Progenitor cell of endocrine pancreas (in vitro differentiated cells): ENCODE measurements around the gene DNAH14. TPM values are rescaled to one million over a fixed set of nuclear protein-coding genes. Genes with fewer than 3 reads are reported as not detected.

Source experiments
- DNase-seq: peaks from one replicate; pipeline ENCODE4 v3.0.0; 2021; ENCODE audit warnings: low spot score; ENCODE audit not compliant: unreplicated experiment
- H3K27ac Mint-ChIP-seq: 2 replicates; pipeline ENCODE4 v1.8.0; 2021; ENCODE audit warnings: mild to moderate bottlenecking, moderate library complexity, mixed read lengths
- H3K27me3 Mint-ChIP-seq: 2 replicates; pipeline ENCODE4 v1.8.0; 2021; ENCODE audit warnings: mixed read lengths
- H3K36me3 Mint-ChIP-seq: 2 replicates; pipeline ENCODE4 v1.8.0; 2022; ENCODE audit warnings: mixed read lengths; ENCODE audit not compliant: insufficient read depth
- H3K4me1 Mint-ChIP-seq: 2 replicates; pipeline ENCODE4 v1.8.0; 2021; ENCODE audit warnings: low read depth, mixed read lengths
- H3K4me3 Mint-ChIP-seq: 2 replicates; pipeline ENCODE4 v1.8.0; 2021; ENCODE audit warnings: low read depth, mild to moderate bottlenecking, moderate library complexity, mixed read lengths
- H3K9me3 Mint-ChIP-seq: 2 replicates; pipeline ENCODE4 v1.8.0; 2021; ENCODE audit warnings: low read depth, mixed read lengths
- total RNA-seq: library from RNA; stranded (reverse); gene quantifications from 2 replicates; pipeline ENCODE4 v1.2.1, GENCODE V29; 2021
- TF ChIP-seq, protein P1 (sequence below): fragments of 200-600 bp; sonication (generic); IDR thresholded peaks from one replicate; pipeline ENCODE4 v1.5.0; 2021; ENCODE audit warnings: antibody characterized with exemption, mild to moderate bottlenecking; ENCODE audit not compliant: unreplicated experiment

Gene DNAH14
- total RNA-seq, 1 donor from 2014 or later: 71.7 TPM

DNA sequence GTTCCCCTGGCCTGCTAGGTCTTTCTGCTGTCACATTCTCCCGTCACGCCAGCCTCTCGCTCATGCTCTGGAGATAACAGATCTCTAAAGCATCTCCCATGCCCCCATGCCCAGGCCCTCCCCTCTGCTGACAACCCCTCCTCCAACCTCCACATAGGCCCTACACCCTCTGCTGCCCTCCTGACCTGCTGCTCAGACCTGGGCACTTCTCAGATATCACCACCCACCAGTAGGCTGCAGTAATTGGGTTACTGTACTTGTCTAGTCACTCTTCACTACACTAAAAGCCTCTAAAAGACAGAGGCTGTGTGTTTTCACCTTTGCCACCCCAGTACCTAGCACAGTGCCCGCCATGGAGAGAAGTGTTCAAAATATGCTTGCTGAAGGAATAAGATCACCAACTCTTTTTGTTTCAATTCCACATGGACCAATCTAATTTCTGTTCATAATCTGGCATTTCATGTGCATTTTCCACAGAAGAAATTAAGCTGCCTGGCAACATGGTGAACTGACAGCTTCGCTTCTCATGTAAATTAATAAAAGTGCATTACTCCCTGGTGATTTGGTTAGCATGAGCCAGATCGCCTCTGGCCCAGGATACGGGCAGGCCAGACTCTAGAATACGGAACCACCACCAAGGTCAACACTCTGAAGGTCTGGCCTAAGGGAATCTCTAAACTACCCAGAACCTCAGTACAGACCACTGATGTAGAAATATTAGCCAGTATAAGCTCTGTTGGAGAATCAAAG, 477.7 kb downstream of the DNAH14 start:
- no peak for DNase-seq
- Mint-ChIP-seq H3K4me3 (no peak overlapping the region), H3K27me3 (no peaks in the 10 kb centered on the region), H3K9me3 (no peaks in the 10 kb centered on the region), H3K4me1 (peaks cover 24% of the 10 kb centered on the region), H3K36me3 (peaks cover 46% of the 10 kb centered on the region), H3K27ac (peak overlapping the region; percentile 45)
- TF ChIP-seq, protein P1, sequence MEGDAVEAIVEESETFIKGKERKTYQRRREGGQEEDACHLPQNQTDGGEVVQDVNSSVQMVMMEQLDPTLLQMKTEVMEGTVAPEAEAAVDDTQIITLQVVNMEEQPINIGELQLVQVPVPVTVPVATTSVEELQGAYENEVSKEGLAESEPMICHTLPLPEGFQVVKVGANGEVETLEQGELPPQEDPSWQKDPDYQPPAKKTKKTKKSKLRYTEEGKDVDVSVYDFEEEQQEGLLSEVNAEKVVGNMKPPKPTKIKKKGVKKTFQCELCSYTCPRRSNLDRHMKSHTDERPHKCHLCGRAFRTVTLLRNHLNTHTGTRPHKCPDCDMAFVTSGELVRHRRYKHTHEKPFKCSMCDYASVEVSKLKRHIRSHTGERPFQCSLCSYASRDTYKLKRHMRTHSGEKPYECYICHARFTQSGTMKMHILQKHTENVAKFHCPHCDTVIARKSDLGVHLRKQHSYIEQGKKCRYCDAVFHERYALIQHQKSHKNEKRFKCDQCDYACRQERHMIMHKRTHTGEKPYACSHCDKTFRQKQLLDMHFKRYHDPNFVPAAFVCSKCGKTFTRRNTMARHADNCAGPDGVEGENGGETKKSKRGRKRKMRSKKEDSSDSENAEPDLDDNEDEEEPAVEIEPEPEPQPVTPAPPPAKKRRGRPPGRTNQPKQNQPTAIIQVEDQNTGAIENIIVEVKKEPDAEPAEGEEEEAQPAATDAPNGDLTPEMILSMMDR: no peak

DNA sequence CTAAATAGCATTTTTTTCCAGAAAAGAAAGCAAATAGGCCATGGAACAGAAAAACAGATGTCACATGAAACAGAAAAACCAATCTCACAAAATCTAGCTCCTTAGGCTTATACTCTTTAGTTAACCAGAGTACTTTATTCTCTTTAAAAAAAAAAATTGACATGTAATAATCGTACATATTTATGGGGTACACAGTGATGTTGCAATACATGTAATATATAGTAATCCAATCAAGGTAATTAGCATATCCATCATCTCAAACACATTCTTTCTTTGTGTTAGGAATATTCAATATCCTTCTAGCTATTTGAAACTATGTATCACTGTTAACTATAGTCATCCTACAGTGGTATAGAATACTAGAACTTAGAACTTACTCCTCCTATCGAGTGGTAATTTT, 478.3 kb downstream of the DNAH14 start:
- TF ChIP-seq, protein P1: no peak
- no peak overlapping the region for H3K4me3 Mint-ChIP-seq
- no peaks in the 10 kb centered on the region for H3K9me3 Mint-ChIP-seq
- DNase-seq: no peak
- no peak overlapping the region for H3K27ac Mint-ChIP-seq
- H3K4me1 Mint-ChIP-seq: peaks cover 30% of the 10 kb centered on the region
- H3K36me3 Mint-ChIP-seq: peaks cover 48% of the 10 kb centered on the region
- no peaks in the 10 kb centered on the region for H3K27me3 Mint-ChIP-seq

DNA sequence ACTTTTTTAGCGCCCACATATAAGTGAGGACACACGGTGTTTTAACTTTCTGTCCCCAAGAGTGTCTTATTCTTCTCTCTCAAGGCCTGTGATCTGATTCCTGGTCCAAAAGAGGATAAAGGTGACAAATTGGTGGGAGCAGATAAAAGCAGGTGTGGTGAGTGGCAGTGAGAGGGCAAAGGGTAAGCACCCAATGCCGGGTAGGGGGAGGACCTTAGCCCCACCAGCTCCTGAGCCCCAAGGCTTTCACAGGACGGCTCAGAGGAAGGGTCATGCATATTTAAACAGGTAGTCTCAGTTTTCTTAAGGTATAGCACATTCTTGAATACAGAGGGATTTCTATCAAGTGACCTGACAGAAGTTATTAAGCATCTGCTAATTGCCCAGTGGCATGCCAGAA, 478.8 kb downstream of the DNAH14 start:
- H3K36me3 Mint-ChIP-seq: peaks cover 45% of the 10 kb centered on the region

DNA sequence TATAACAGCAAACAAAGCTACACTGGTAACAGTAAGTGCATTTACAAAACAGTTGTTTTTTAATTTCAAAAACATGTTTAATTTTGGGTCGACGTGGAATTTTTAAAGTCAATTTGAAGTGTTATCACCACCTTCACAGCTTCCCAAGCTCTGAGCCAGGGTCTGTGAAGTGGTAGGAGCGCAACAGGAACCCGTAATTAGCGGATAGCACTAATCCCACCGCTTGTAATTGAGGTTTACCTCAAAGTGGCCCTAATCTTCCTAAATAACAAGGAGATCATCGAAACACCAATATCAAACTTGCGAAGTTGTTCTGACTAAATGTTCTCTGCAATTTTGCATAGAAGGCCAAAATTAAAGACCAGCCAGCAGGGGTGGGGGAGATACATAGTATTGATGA, 479.6 kb downstream of the DNAH14 start:
- Mint-ChIP-seq H3K27me3 (no peaks in the 10 kb centered on the region), H3K36me3 (peaks cover 44% of the 10 kb centered on the region), H3K9me3 (no peaks in the 10 kb centered on the region), H3K4me3 (no peak overlapping the region), H3K4me1 (peaks cover 39% of the 10 kb centered on the region), H3K27ac (no peak overlapping the region)
- TF ChIP-seq, protein P1: no peak
- no peak for DNase-seq

More for the DNA sequence above, 478.8 kb downstream of the DNAH14 start:
- Mint-ChIP-seq H3K4me1 (peaks cover 35% of the 10 kb centered on the region), H3K27ac (peak overlapping the region; percentile 67), H3K27me3 (no peaks in the 10 kb centered on the region), H3K4me3 (peak overlapping the region; percentile 14), H3K9me3 (no peaks in the 10 kb centered on the region)
- DNase-seq: no peak
- TF ChIP-seq, protein P1: no peak

DNA sequence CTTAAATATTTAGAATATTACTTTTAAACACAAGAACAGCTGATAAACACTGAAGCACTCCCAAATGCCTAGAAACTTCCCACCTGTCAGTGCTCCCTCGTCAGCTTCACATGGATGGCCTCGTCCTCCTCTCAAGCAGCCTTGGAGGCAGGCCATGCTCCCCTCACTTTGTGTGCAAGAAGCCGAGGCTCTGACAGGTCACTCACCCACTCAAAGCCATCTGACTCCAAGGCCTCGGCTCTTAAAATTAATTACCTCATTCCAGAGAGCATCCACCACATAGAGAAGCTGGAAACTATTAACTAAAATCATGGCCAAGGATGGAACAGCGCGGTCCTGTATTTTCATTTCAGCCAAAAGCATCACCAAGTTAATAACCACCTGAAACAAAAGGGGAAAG, 480.6 kb downstream of the DNAH14 start:
- Mint-ChIP-seq H3K36me3 (peaks cover 47% of the 10 kb centered on the region), H3K4me3 (no peak overlapping the region), H3K4me1 (peaks cover 45% of the 10 kb centered on the region), H3K9me3 (no peaks in the 10 kb centered on the region), H3K27me3 (no peaks in the 10 kb centered on the region), H3K27ac (no peak overlapping the region)
- TF ChIP-seq, protein P1: no peak
- no peak for DNase-seq
